ENCODE measurements around the gene PRPH. TPM values are rescaled to one million over a fixed set of nuclear protein-coding genes. Genes with fewer than 3 reads are reported as not detected.

The PRPH gene
- total and polyA plus RNA-seq, 4 experiments from 2014 or later = 0.39 to 0.87 TPM; not detected in 2

DNA sequence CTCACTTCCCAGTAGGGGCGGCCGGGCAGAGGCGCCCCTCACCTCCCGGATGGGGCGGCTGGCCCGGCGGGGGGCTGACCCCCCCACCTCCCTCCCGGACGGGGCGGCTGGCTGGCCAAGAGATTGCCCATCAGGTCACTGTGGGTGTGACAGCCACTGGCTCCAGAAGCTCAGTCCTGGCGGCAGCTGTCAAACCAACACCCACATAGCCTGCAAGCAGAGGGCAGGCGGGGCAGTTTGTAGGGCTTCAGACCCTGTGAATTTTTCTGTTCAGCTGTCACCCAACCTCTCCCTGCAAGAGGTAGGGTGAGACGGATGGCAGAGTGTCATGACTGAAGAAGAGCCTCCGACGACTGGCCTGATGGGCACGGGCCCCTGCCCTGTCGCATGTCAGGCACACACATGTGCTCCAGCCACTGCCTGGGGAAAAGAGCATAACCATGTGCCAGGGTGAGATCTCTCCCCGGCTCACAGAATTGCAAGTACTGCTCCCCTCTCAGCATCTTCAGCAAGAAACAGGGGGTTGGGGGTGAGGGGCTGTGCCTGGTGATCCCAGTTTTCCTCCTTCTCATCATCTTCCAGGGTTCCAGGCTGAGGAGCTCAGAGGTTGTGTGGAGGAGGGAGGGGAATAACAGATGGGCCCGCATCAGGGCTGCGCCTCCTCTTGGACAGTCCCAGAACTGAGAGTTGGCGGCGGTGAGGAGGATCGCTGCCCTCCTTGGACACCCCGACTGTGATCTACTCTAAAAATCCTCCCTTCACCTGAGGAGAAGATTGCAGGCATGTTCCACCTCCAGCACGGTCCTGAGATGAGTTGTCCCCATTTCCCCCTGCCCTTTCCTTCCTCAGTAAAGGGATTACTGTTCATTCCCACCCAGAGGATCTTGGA lies 11.2 kb upstream of the PRPH start:
- Mint-ChIP-seq H3K4me1 (peaks cover 0 to 4% (median 2%) of the 10 kb centered on the region in 4 donors), H3K9me3 (no peaks in the 10 kb centered on the region), H3K27me3 (peaks cover 19 to 26% of the 10 kb centered on the region in 2 donors), H3K27ac (no peak overlapping the region), H3K36me3 (no peaks in the 10 kb centered on the region), H3K4me3 (no peak overlapping the region)
- no peak overlapping the region for H3K27ac ChIP-seq (ENCODE audit: low read depth, low read length)
- ChIA-PET POLR2A (ENCODE audit: partially characterized antibody) (interaction anchor here (0.5 to 0.6 kb wide), 2 partner anchors 17 to 60 kb away, joined by 3 to 6 read pairs; no protein-coding TSS in a partner anchor), CTCF (ENCODE audit: partially characterized antibody) (interaction anchor here (0.9 to 3.9 kb wide), 4 partner anchors 59 to 230 kb away, joined by 3 to 17 read pairs (median 4); partner anchors contain the start of gene DNAJC22)
- H3K36me3 ChIP-seq (ENCODE audit: insufficient read depth, low read length) = no peaks in the 10 kb centered on the region
- H3K4me3 ChIP-seq (ENCODE audit: low read length in 2 of 2) = no peak overlapping the region
- no peaks in the 10 kb centered on the region for H3K9me3 ChIP-seq (ENCODE audit: control insufficient read depth in 1 of 2, low read length in 2 of 2)
- intact Hi-C loops (cut with micrococcal nuclease) = no loop called here
- H3K27me3 ChIP-seq (ENCODE audit: insufficient read depth, low read length) = no peaks in the 10 kb centered on the region
- DNase-seq = no peak
- no peaks in the 10 kb centered on the region for H3K4me1 ChIP-seq (ENCODE audit: insufficient read depth, low read length)

DNA sequence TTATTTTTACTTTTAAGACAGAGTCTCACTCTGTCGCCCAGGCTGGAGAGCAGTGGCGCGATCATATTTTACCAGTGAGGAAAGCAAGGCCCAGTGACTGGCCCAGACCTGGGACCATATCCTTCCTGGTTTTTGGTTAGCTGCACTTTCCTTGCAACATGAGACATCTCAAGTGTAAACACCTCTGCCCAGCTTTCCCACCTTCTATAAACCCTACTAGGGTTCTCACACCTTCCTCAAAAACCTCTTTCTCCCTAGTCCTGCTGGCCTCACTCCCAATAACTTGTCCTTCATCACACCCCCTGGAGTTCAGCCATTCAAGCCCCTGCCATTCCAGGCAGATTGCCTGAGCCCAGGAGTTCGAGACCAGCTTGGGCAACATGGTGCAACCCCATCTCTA lies 10.3 kb upstream of the PRPH start:
- H3K27ac Mint-ChIP-seq = no peak overlapping the region
- Histone ChIP-seq H3K4me1 (ENCODE audit: insufficient read depth, low read length) (no peaks in the 10 kb centered on the region), H3K27me3 (ENCODE audit: insufficient read depth, low read length) (no peaks in the 10 kb centered on the region), H3K9me3 (ENCODE audit: control insufficient read depth in 1 of 2, low read length in 2 of 2) (no peaks in the 10 kb centered on the region), H3K27ac (ENCODE audit: low read depth, low read length) (no peak overlapping the region), H3K36me3 (ENCODE audit: insufficient read depth, low read length) (no peaks in the 10 kb centered on the region), H3K4me3 (ENCODE audit: low read length in 2 of 2) (no peak overlapping the region)
- POLR2A ChIA-PET (ENCODE audit: partially characterized antibody) = no interaction called here
- CTCF ChIA-PET (ENCODE audit: partially characterized antibody) = interaction anchor here (0.9 to 3.9 kb wide), 5 partner anchors 10 to 229 kb away, joined by 3 to 17 read pairs (median 5); partner anchors contain the start of genes DNAJC22 and PRPH
- H3K36me3 Mint-ChIP-seq = no peaks in the 10 kb centered on the region
- DNase-seq = no peak
- no peak overlapping the region for H3K4me3 Mint-ChIP-seq
- no peaks in the 10 kb centered on the region for H3K9me3 Mint-ChIP-seq
- peaks cover 0 to 4% (median 2%) of the 10 kb centered on the region in 4 donors for H3K4me1 Mint-ChIP-seq
- intact Hi-C loops (cut with micrococcal nuclease) = no loop called here
- H3K27me3 Mint-ChIP-seq = peaks cover 19 to 29% of the 10 kb centered on the region in 2 donors

DNA sequence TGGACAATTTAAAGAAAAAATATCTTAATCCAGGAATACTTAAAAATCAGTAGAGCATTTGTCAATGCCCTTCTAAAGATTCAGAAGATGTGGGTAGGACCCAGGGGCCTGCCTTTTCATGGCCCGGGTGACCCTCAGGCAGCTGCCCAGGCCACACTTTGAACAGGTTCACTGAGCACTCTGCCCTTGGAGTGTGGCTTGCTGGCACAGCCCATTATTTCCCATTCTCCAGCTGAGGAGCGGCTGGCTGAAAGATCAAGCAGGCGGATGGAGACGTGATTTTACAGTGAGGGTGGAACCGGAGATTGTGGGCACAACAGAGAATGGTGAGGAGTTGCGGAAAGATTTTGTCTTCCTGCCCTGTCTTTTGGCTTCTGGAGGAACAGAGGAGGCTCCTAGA lies 7.1 kb upstream of the PRPH start:
- Mint-ChIP-seq H3K9me3 (no peaks in the 10 kb centered on the region), H3K27ac (no peak overlapping the region), H3K4me1 (peaks cover 0 to 4% (median 2%) of the 10 kb centered on the region in 4 donors), H3K36me3 (no peaks in the 10 kb centered on the region), H3K27me3 (peaks cover 19 to 20% of the 10 kb centered on the region in 2 donors), H3K4me3 (no peak overlapping the region)
- Histone ChIP-seq H3K4me1 (ENCODE audit: insufficient read depth, low read length) (no peaks in the 10 kb centered on the region), H3K4me3 (ENCODE audit: low read length in 2 of 2) (no peak overlapping the region), H3K27ac (ENCODE audit: low read depth, low read length) (no peak overlapping the region), H3K36me3 (ENCODE audit: insufficient read depth, low read length) (no peaks in the 10 kb centered on the region), H3K9me3 (ENCODE audit: control insufficient read depth in 1 of 2, low read length in 2 of 2) (no peaks in the 10 kb centered on the region), H3K27me3 (ENCODE audit: insufficient read depth, low read length) (no peaks in the 10 kb centered on the region)
- no peak for DNase-seq
- intact Hi-C loops (cut with micrococcal nuclease) = loop anchor here (1.0 kb wide), 6 partner anchors 8 to 419 kb away; partner anchors contain the start of genes C1QL4 and FMNL3
- CTCF ChIA-PET (ENCODE audit: partially characterized antibody) = interaction anchor here (0.9 to 7.5 kb wide), 12 partner anchors 7 to 228 kb away, joined by 3 to 70 read pairs (median 12); partner anchors contain the start of genes C1QL4, DNAJC22 and PRPH
- POLR2A ChIA-PET (ENCODE audit: partially characterized antibody) = interaction anchor here (1.4 kb wide), 1 partner anchor 54 kb away, joined by 6 read pairs; no protein-coding TSS in a partner anchor

DNA sequence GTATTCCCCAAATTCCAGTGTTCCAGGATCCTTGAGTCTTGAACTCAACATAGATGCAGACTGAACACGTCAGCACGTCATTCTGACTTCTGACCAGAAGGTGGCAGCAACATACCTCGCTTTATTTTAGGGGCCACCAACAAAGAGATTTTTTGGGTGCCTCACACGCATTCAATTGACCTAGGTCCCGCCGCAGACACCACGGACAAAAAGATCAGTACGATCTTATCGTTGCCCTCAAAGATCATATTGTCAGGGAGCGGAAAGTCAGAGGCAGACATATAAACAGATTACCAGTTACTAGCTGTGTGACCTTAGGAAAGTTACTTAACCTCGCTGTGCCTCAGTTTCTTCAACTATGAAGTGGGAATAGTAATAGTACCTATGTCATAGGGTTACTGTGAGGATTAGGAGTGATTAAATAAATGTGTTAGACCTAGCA lies 6.5 kb upstream of the PRPH start:
- POLR2A ChIA-PET (ENCODE audit: partially characterized antibody) = interaction anchor here (0.8 to 1.4 kb wide), 2 partner anchors 54 to 58 kb away, joined by 3 to 6 read pairs; partner anchors contain the start of gene DNAJC22
- Mint-ChIP-seq H3K4me1 (peaks cover 0 to 4% (median 2%) of the 10 kb centered on the region in 4 donors), H3K27ac (peak overlapping the region in 1 of 7 donors; percentile 36), H3K36me3 (no peaks in the 10 kb centered on the region), H3K4me3 (no peak overlapping the region), H3K27me3 (peaks cover 20% of the 10 kb centered on the region in 2 donors), H3K9me3 (no peaks in the 10 kb centered on the region)
- CTCF ChIA-PET (ENCODE audit: partially characterized antibody) = interaction anchor here (0.6 to 7.5 kb wide), 23 partner anchors 9 to 300 kb away, joined by 3 to 70 read pairs (median 7); partner anchors contain the start of genes C1QL4, DNAJC22, TROAP and TUBA1C
- no peaks in the 10 kb centered on the region for H3K27me3 ChIP-seq (ENCODE audit: insufficient read depth, low read length)
- DNase-seq = peak; percentile 61 to 75 (median 68)
- no peaks in the 10 kb centered on the region for H3K9me3 ChIP-seq (ENCODE audit: control insufficient read depth in 1 of 2, low read length in 2 of 2)
- no peaks in the 10 kb centered on the region for H3K36me3 ChIP-seq (ENCODE audit: insufficient read depth, low read length)
- H3K27ac ChIP-seq (ENCODE audit: low read depth, low read length) = no peak overlapping the region
- no peaks in the 10 kb centered on the region for H3K4me1 ChIP-seq (ENCODE audit: insufficient read depth, low read length)
- intact Hi-C loops (cut with micrococcal nuclease) = loop anchor here (1.0 kb wide), 6 partner anchors 8 to 419 kb away; partner anchors contain the start of genes C1QL4 and FMNL3
- H3K4me3 ChIP-seq (ENCODE audit: low read length in 2 of 2) = no peak overlapping the region

DNA sequence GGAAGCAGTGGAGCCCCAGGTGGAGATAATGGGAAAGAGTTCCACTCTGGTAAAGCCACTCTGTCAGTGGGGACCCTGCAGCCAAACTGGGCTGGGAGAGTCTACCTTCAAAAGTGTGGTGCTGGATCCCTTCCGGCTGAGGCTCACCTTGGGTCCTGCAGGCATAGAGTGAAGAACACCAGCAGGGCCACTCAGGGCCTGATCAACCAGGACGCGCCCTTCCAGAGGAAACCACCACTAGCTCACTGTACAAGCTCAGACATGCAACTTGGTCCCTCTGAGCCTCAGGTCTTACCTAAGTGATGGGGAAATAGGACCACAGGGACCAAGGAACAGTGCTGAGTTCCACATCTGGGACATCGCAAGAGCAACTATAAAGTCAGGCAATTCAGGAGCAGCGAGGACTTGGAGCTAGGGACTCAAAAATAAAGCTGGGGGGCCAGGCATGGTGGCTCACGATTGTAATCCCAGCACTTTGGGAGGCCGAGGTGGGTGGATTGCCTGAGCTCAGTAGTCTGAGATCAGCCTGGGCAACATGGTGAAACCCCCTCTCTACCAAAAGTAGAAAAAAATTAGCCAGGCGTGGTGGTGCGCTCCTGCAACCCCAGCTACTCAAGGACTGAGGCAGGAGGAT lies 5.9 kb upstream of the PRPH start:
- Mint-ChIP-seq H3K4me3 (no peak overlapping the region), H3K9me3 (no peaks in the 10 kb centered on the region), H3K36me3 (no peaks in the 10 kb centered on the region)

GRCh38 chr12:49292729-49293055 lies 2.3 kb upstream of the PRPH start:
- intact Hi-C loops (cut with micrococcal nuclease) = no loop called here
- POLR2A ChIA-PET (ENCODE audit: partially characterized antibody) = no interaction called here
- Histone ChIP-seq H3K9me3 (ENCODE audit: control insufficient read depth in 1 of 2, low read length in 2 of 2) (no peaks in the 10 kb centered on the region), H3K27me3 (ENCODE audit: insufficient read depth, low read length) (peaks cover 25% of the 10 kb centered on the region), H3K36me3 (ENCODE audit: insufficient read depth, low read length) (no peaks in the 10 kb centered on the region), H3K27ac (ENCODE audit: low read depth, low read length) (no peak overlapping the region), H3K4me3 (ENCODE audit: low read length in 2 of 2) (no peak overlapping the region), H3K4me1 (ENCODE audit: insufficient read depth, low read length) (peaks cover 18% of the 10 kb centered on the region)
- Mint-ChIP-seq H3K4me3 (no peak overlapping the region), H3K36me3 (no peaks in the 10 kb centered on the region), H3K4me1 (peaks cover 4 to 17% (median 14%) of the 10 kb centered on the region in 4 donors), H3K27me3 (peaks cover 26 to 33% of the 10 kb centered on the region in 2 donors), H3K27ac (no peak overlapping the region), H3K9me3 (no peaks in the 10 kb centered on the region)
- DNase-seq = no peak
- CTCF ChIA-PET (ENCODE audit: partially characterized antibody) = interaction anchor here (0.7 to 7.5 kb wide), 5 partner anchors 45 to 222 kb away, joined by 3 to 70 read pairs (median 9); partner anchors contain the start of genes C1QL4 and DNAJC22

More for the DNA sequence above, 5.9 kb upstream of the PRPH start:
- Mint-ChIP-seq H3K27ac (no peak overlapping the region), H3K4me1 (peaks cover 0 to 4% (median 2%) of the 10 kb centered on the region in 4 donors), H3K27me3 (peaks cover 20 to 24% of the 10 kb centered on the region in 2 donors)
- DNase-seq = no peak
- CTCF ChIA-PET (ENCODE audit: partially characterized antibody) = interaction anchor here (0.6 to 7.5 kb wide), 24 partner anchors 8 to 301 kb away, joined by 3 to 70 read pairs (median 6); partner anchors contain the start of genes C1QL4, DNAJC22, TROAP and TUBA1C
- Histone ChIP-seq H3K27ac (ENCODE audit: low read depth, low read length) (no peak overlapping the region), H3K9me3 (ENCODE audit: control insufficient read depth in 1 of 2, low read length in 2 of 2) (no peaks in the 10 kb centered on the region), H3K4me1 (ENCODE audit: insufficient read depth, low read length) (no peaks in the 10 kb centered on the region), H3K4me3 (ENCODE audit: low read length in 2 of 2) (no peak overlapping the region), H3K36me3 (ENCODE audit: insufficient read depth, low read length) (no peaks in the 10 kb centered on the region), H3K27me3 (ENCODE audit: insufficient read depth, low read length) (no peaks in the 10 kb centered on the region)
- intact Hi-C loops (cut with micrococcal nuclease) = loop anchor here (1.0 kb wide), 6 partner anchors 7 to 418 kb away; partner anchors contain the start of genes C1QL4 and FMNL3
- POLR2A ChIA-PET (ENCODE audit: partially characterized antibody) = interaction anchor here (0.8 to 1.4 kb wide), 2 partner anchors 53 to 58 kb away, joined by 3 to 6 read pairs; partner anchors contain the start of gene DNAJC22

All from CD4-positive, alpha-beta memory T cell (primary cell).